RPMI7951 (cell line): Measurements from ENCODE around the gene LGR5. TPM values are rescaled to one million over a fixed set of nuclear protein-coding genes. Genes with fewer than 3 reads are reported as not detected.

Experiments used
- DNase-seq: peaks from one replicate; pipeline ENCODE4 v3.0.0-alpha.2; 2012; ENCODE audit warnings: low read depth
- total RNA-seq: library from RNA; depleted of rRNA; stranded (reverse); fragments of >200 nt; shearing (Covaris generic); gene quantifications from 2 replicates; pipeline ENCODE4 v1.2.3, GENCODE V29; 2014; rRNA removed

The LGR5 gene
- total RNA-seq, 1 experiment from 2014 or later: not detected

- DNase-seq: peak; percentile 23
Observed at GRCh38 chr12:71594214-71594948, 154.8 kb downstream of the LGR5 start.

GRCh38 chr12:71599210-71599609, 159.6 kb downstream of the LGR5 start:
- DNase-seq: no peak

GRCh38 chr12:71601546-71601945, 161.9 kb downstream of the LGR5 start:
- DNase-seq: no peak

- peak; percentile 21 for DNase-seq
Observed at GRCh38 chr12:71602761-71603577, 163.4 kb downstream of the LGR5 start.

- DNase-seq: no peak
Observed at GRCh38 chr12:71605039-71605438, 165.4 kb downstream of the LGR5 start.

GRCh38 chr12:71607494-71608330, 168.1 kb downstream of the LGR5 start:
- no peak for DNase-seq

GRCh38 chr12:71610031-71610795, 170.6 kb downstream of the LGR5 start:
- DNase-seq: no peak

GRCh38 chr12:71621938-71622337, 182.3 kb downstream of the LGR5 start:
- no peak for DNase-seq

GRCh38 chr12:71625476-71625875, 185.9 kb downstream of the LGR5 start:
- DNase-seq: no peak

GRCh38 chr12:71626098-71626497, 186.5 kb downstream of the LGR5 start:
- DNase-seq: no peak

- peak; percentile 14 for DNase-seq
Observed at GRCh38 chr12:71626768-71627167, 187.2 kb downstream of the LGR5 start.

- DNase-seq: no peak
Observed at GRCh38 chr12:71627438-71628002, 187.9 kb downstream of the LGR5 start.

Other genes starting within 250 kb of the LGR5 start
- 7.7 and 12.0 TPM in 2 replicates for gene ZFC3H1, start 224.1 kb downstream of the LGR5 start, total RNA-seq
- gene THAP2, start 224.5 kb downstream of the LGR5 start, total RNA-seq: 5.1 and 7.1 TPM in 2 replicates
- 40.2 and 49.7 TPM in 2 replicates for gene TMEM19, start 246.3 kb downstream of the LGR5 start, total RNA-seq